NCI-H1436 (cell line): ENCODE data around the gene TP53INP2.
A peak's percentile ranks its signal among the peaks of the same experiment; 100 is the strongest.
"Not testable (repeated sequence)": the region's sequence is repeated elsewhere in the genome, so short reads cannot be mapped to it uniquely, and the experiment has no call there.

Experiments
- DNase-seq: peaks from one replicate; lab custom pipeline; 2025; lab: John Stamatoyannopoulos, UW

The TP53INP2 gene

DNA sequence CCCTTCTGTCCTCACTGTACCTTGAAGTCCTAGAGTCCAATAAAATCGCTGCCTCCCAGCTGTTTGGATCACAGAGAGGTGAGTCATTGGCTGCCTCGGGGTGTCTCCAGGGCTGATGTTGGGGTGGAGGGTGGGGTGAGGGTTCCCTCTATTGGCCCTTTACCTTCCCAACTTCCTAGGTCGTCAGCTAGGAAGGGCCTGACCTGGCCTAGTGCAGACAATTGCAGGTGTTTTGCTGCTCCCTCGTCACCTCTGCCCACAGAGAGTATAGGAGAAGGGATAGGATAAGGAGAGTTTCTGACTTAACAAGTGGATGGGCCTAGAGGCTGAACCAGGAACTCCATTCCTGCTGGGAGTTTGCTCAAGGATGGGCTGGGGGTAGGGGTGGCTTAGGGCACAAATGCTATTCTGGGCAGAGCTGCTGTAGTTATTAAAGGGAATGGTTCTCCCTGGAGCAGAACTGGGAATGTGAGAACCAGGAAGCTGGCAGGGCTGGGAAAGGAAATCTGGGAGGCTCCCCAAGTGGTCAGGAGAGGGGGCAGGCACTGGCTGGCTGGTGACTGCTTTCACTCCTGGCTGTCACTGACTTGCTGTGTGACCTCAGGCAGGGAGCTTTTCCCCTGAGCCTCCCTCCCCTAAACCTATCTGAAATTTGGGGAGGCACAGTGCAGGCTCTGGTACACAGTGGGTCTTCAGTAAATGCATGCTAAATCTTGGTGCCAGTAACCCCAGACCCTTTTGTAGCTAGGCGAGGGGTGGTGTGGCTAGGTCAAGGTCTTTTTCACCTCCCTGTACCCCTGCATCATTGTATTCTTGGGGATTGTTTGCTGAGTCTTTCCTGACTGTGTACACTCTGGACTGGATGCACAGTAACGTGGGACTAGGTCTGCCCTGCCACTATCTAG is 1.5 kb downstream of the TP53INP2 start:
- no peak for DNase-seq

DNA sequence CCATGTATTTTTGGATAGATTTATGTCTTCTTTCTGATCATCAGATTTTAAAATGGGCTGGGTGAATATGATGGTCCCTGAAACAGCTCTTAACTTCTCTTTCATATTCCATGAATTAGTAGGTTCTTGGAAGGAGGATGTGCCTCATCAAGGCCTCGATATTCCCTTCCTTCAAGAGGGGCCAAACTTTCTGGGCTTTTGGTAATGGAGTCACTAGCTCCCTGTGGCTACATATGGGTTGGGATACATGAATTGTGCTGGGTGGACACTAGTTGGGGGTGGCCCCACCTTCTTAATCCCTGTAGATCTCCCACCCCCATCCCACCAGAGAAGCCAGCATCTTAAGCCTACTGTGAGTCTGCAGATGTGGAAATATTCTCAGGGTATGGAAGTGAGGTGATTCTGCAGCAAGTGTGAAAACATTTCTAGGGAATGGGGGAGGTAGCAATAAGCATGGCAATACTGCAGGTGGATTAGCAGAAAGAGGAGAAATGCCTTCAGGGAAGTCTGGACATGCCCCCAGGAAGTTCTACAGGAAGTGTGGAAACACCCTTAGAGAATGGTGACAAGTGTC is 2.2 kb downstream of the TP53INP2 start:
- no peak for DNase-seq

DNA sequence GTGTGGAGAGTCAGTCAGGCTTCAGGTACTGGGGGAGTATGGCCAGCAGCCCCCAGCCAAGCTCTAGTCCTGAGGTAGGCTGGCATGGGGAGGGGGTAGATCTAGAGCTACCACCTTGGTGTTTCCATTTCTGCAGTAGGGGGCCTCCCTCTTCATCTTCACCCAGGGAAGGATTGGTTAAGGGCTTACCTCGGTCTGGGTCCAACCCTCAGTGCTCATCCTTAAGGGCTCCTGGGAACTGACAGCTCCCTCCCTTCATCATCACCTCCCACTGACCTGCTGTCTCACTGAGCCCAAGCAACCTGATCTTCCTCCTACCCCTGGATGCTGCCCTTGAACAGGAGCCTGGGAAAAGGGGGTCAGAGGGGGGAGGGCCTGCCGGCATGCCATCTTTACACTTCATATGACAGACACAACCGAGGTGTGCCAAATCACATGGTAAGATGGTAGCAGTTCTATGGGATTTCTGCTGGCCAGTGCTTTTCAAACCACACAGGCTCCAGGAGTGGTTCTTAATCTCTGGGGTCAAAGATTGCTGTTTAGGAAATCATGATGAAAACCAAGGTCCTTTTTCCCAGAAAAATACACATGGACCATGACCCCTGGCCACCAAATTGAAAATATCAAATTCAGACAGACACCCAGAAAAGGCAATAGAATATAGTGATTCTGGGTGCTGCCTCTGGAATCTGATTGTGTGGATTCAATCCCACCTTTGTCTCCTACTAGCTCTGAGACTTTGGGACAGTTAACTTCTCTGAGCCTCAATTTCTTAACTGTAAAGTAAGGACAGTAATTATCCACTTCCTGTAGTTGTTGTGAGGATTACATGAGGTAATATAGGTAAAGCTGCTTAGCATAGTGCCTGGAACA is 3.0 kb downstream of the TP53INP2 start:
- DNase-seq: no peak

DNA sequence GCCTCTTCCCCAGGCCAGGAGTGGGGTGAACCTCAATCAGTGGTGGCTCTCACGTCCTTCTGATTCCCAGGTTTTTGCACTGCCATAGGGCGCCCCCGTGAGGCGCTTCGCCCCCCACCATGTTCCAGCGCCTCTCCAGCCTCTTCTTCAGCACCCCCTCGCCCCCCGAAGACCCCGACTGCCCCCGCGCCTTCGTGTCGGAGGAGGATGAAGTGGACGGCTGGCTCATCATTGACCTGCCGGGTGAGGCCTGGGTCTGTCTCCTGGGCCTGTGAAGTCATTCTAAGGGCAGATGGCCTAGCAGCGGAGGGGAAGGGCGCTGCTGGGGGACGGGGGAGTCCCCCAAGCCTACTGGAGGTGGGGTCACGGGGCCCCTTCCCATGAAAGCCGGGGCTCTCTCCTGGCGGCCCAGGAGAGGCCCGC is 4.5 kb downstream of the TP53INP2 start:
- DNase-seq: peak; percentile 9

DNA sequence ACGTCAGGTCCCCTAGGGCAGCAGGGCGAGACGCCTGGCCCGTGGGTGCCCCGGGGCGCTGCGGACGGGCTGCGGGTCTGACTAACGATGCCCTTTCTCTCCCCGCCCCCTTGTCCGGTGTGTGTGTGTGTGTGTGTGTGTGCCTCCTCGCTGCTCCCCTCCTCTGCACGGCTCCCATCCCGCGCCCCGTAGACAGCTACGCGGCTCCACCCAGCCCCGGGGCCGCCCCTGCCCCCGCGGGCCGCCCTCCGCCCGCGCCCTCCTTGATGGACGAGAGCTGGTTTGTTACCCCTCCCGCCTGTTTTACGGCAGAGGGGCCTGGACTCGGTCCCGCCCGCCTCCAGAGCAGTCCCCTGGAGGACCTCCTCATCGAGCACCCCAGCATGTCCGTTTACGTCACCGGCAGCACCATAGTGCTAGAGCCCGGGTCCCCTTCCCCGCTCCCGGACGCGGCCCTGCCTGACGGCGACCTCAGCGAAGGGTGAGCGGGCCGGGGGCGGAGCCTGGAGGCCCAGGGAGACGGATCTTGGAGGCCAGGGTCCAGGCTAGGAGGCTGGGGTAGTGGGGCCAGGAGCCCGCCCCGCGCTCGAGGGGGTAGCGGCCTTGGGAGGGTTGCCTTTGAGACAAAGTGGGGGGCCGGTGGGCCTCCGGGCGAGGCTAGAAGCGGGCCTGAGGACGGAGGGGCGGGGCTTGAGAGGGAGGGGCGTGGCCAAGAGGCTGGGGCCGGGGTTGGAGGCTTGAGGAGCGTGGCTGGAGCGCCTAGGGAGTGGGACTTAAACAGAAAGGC is 5.1 kb downstream of the TP53INP2 start:
- peak; percentile 77 for DNase-seq

DNA sequence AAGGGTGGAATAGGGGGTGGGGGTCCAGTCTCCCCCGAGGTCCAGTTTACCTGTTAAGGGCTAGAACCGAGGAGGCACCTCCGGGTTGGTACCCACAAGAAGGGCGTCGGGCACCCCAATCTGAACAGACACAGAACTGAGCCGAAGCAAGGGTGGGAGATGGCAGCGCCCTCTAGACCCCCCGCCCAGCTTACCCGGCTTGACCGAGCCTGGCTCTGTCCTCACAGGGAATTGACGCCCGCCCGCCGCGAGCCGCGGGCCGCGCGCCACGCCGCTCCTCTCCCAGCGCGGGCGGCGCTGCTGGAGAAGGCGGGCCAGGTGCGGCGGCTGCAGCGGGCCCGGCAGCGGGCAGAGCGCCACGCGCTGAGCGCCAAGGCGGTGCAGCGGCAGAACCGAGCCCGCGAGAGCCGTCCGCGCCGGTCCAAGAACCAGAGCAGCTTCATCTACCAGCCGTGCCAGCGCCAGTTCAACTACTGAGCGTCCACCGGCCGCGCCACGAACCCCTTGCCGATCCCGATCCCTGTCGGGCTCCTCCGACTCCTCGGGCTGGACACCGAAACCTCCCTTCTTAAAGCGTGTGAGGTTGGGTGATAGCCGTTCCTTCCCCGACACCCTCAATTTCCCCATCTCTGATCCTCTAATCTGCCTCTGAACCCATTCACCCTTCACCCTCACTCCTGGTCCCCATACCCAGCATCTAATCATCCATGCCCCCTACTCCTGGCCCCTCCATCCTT is 5.9 kb downstream of the TP53INP2 start:
- peak; percentile 77 for DNase-seq

DNA sequence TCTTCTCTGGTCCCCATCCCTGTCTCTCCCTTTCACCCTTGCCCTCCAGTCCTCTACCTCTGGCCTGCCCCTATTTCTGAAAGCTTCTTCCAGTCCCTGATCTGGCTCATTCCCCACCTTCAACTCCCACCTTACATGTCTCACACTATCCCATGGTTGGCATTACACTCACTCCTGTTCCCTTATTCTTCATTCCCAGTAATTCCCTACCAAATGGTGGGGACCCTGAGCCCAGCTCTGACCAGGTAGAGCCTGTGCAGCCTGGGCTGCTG is 6.4 kb downstream of the TP53INP2 start:
- DNase-seq: no peak

DNA sequence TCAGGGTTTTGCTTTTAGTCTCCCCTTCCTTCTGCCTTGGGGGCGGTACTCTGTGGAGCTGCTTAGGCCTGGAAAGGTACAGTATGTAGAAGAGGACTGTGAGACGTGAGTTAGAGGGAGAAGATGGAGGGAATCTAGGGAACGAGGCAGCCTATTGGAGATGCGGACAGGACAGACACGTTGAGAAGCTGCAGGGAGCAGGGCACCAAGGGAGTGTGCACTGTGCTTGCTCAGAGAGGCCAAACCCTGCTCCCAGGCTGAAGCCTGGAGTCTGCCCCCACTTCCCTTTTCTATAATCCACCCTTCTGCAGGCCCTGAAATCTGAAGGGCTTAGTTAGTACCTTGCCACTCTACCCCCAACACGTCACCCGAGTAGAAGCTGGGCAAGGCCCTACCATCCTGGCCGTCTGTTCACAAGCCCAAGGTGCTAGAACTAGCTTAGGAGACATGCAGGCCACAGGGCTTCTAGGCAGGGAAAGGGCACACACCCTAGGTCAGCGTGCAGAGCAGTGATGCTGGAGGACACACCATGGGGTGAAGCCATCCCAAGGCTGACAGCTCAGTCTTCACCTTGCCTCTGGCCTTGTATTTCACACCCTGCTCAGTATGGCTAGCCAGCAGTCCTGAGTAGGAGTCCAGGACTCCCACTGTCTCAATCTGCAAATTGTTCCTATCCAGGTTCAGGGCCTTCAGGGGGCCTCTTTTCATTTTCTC is 6.9 kb downstream of the TP53INP2 start:
- DNase-seq: no peak

DNA sequence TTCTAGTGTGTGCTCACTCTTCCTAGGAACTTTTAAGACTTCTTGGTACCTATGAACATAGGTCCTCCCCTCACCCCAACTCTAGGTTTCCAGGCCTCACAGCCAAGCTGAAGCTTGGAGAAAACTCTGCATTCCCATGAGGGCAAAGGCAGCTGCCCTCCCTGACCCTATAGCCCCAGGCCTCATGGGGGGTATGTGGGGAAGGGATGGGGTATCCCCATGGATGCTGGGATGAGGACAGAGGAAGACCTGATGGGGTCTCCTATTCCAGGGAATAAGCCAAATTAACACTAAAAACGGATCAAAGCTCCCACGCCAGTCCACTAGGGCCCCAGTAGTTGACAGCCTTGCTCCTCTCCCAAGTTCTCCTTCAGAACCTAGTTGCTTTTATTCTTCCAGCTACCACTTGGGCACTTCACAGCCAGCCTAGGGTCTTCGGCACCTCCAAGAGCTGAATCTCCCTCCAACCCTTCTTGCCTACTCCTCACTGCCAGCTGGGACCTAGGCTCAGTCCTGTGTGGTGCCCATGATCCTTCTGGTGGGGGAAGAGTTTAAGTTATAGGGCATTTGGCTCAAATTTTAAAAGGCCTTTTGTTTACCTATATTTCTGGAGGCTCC is 7.8 kb downstream of the TP53INP2 start:
- no peak for DNase-seq

DNA sequence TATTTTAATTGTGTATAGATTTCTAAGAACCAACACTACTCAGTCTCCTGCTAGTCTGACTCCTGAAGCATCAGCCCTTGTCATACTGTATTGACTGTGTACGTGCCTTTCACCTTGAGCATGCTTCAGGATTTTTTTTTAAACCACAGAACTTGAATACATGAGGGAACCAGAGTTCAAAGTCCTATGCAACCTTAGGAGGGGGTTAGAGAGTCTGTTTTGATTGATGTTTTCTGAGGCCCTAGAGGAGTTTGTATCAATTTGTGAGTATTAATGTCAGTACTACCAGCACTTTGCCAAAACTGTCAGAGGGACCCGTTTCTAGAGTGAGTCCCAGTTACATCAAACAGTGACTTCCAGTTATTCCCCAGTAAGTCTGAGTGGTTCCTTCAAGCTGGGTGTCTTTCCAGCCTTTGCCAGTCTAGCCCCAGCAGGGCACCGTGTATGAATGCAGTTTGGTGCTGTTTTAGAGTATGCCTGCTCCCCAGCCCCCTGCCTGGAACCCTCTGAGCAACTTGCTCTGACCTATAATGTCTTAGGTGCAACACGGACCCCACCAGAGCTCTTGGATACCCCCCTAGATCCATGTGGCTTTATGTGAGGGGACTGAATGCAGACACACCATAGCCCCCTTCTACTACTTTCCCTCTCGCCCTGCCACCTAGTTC is 8.5 kb downstream of the TP53INP2 start:
- DNase-seq: no peak

DNA sequence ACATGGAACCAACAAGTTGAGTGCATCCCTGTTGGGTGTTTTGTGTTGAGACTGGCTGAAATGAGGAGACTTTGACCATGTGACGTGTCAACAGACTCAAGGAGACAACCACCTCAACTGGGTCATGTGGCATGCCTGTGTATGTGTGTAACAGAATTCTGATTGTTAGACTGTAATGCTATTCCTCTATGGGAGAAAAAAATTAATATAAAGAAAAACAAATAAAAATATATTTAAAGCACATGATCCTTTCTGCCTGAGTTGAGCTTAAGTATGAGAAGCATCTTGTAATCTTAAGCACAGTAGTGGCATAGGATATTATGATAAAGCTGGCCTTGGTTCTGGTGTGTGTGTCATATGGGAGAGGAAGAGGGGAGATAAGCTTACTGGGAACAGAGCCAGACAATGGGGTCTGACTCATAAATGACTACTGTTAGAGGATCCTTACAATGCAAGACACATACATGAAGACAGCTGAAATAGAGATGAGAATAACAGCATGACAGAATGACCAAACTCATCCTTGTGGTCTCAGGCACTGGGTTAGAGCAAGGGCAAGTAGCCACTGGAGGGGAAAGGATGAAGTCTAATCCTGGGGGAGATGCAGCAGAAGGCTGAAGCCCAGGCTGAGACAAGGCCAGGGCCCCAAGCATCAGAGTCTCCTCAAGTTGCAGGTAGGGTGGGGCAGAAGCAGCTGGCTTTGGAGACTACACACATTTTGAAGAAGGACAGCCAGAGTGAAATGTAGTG is 9.2 kb downstream of the TP53INP2 start:
- no peak for DNase-seq

DNA sequence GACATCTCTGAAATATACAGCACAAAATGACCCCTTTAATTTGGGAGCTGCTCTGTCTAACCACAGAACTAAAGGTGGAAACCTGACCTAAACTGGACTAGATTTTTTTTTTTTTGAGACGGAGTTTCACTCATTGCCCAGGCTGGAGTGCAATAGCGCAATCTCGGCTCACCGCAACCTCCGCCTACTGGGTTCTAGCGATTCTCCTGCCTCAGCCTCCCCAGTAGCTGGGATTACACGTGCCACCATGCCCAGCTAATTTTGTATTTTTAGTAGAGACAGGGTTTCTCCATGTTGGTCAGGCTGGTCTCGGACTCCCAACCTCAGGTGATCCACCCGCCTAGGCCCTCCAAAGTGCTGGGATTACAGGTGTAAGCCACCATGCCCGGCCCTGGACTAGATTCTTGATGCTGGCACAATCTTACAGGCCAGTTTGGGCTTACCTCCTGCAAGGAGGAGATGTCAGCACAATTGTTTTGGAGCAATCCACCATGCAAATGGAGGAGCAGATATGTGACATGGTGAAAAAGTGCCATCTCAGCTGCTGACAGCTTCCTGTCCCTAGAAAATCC is 9.9 kb downstream of the TP53INP2 start:
- not testable (repeated sequence) for DNase-seq

DNA sequence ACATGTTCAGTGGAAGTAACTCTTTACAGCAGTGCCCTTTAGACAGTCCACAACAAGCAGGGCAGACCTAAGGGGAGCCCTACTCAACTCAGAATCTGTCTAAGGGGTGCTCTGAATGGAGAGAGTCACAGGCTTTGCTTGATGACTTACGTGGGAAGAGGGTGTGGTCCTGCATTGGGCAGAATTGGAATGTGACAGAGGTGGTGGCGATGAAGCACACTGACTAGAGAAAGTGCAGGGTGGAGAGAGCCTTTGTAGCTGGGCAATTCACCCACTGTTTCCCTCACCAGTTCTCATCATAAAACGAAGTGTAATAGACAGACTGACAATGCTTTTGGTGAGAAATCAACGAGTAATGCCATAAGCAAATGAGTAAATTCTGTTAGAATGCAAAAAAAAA is 11.2 kb downstream of the TP53INP2 start:
- DNase-seq: no peak

DNA sequence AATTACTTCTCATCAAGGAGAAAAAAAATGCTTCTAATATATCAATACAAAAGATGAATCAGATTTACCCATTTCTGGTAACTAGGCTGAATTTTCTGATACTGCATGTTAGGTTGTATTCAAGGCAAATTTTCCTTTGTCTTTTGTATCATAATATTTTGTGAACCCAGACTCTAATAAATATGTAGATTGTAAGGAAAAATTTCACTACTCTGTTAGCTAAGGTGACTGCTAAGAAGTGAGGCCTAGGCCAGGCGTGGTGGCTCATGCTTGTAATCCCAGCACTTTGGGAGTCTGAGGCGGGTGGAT is 12.7 kb downstream of the TP53INP2 start:
- DNase-seq: no peak

DNA sequence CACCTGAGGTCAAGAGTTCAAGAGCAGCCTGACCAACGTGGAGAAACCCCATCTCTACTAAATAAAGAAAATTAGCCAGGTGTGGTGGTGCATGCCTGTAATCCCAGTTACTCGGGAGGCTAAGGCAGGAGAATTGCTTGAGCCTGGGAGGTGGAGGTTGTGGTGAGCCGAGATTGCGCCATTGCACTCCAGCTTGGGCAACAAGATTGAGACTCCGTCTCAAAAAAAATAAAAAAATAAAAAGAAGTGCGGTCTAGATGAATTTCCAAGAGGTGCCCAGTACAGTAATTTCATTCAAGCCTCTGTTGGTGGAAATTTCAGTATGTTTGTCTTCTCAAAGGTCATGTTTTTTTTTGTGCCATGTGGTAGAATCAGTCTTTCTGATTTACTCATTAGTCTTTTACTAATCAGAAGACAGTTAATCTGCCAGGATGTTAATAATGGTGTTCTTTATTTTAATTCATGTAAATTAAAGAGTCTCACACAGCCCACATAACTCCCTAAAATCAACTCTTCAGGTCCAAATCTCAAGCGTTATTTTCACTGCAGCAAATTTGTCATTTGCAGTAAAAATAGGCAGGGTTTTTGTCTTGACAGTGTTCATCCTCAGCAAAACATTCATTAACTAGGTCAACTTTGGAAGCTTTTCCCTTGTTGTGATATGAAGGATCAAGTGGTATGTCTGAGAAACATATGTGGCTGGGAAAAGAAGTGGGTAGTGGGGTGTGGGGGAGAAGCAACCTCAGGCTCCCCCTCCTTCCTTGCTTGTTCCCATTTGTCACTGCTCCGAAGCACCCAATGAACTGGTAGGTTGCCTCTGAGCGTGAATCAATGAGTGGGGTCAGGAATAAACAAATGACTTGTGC is 13.3 kb downstream of the TP53INP2 start:
- no peak for DNase-seq

DNA sequence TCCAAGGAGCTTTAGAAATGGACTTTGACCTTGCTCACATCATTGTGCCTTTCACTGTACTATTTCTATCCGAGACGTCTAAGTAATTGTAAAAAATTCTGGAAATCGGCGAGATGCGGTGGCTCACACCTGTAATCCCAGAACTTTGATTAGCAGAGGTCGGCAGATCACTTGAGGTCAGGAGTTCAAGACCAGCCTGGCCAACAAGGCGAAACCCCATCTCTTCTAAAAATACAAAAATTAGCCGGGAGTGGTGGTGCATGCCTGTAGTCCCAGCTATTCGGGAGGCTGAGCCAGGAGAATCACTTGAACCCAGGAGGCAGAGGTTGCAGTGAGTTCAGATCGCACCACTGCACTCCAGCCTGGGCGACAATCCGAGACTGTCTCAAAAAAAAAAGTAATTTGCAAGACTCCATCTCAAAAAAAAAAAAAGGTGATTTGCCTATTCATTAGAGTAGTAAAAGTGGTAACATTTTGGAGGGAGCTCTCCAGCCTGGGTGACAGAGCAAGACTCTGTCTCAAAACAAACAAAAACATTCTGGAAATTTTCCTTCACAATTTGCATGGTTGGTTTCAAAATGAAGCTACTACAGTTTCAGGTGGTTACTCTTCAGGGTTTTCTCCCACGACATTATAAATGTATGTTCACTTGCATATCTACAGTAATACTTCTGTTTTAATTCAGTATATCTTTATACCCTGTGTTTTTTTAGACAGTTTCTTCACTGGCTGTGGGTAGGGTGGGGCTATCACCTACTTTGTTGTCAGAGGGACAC is 15.3 kb downstream of the TP53INP2 start:
- DNase-seq: not testable (repeated sequence)

DNA sequence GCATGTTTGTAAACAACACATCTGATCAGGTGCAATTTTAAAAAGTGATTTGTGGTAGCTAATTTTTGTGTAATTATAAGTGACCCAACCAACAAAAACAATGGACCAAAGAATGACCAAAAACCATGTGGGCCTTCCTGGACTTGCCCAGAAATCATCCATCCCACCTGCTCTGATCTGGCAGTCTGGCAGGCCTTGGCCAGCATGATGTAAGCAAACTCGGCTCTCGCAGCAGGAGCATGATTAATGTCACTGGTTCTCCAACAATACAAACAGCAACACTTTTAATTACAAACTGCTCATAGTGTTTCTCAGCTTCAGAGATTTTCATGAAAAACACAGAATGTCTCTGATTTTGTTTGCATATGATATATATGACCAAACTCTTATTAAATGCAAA is 16.1 kb downstream of the TP53INP2 start:
- no peak for DNase-seq
